Effector memory CD8-positive, alpha-beta T cell (primary cell): ENCODE measurements around the gene ASB15.
"Not testable (repeated sequence)": the region's sequence is repeated elsewhere in the genome, so short reads cannot be mapped to it uniquely, and the experiment has no call there.

Source experiments
- ATAC-seq: fragments of 150-1000 bp; cut with Tn5 transposase; replicated peaks from 2 replicates; pipeline ENCODE4 v1.10.0; 2021; ENCODE audit warnings: mild to moderate bottlenecking, moderate library complexity
- DNase-seq, 3 experiments: peaks; one replicate each; pipeline ENCODE4 v3.0.0; 2021
- H3K27ac Mint-ChIP-seq, 2 donors: one replicate each; pipeline ENCODE4 v1.8.0; 2022; ENCODE audit warnings: mild to moderate bottlenecking in 2 of 2, mixed read lengths in 2 of 2, moderate library complexity in 2 of 2
- H3K27me3 Mint-ChIP-seq, 2 donors: one replicate each; pipeline ENCODE4 v1.8.0; 2022; ENCODE audit warnings: mixed read lengths in 2 of 2
- H3K36me3 Mint-ChIP-seq: one replicate; pipeline ENCODE4 v1.8.0; 2022; ENCODE audit warnings: mild to moderate bottlenecking, moderate library complexity, mixed read lengths; ENCODE audit not compliant: insufficient read depth
- H3K4me1 Mint-ChIP-seq, 2 donors: one replicate each; pipeline ENCODE4 v1.8.0; 2022; ENCODE audit warnings: low read depth in 2 of 2, mixed read lengths in 2 of 2
- H3K4me3 Mint-ChIP-seq, 2 donors: one replicate each; pipeline ENCODE4 v1.8.0; 2022; ENCODE audit warnings: mild to moderate bottlenecking in 2 of 2, mixed read lengths in 2 of 2, moderate library complexity in 2 of 2
- H3K9me3 Mint-ChIP-seq, 2 donors: one replicate each; pipeline ENCODE4 v1.8.0; 2022; ENCODE audit warnings: mixed read lengths in 2 of 2

Gene ASB15

GRCh38 chr7:123633553-123633952, 31.9 kb downstream of the ASB15 start:
- Mint-ChIP-seq H3K27me3 (peaks cover 35 to 40% of the 10 kb centered on the region in 2 donors), H3K4me1 (no peaks in the 10 kb centered on the region), H3K36me3 (no peaks in the 10 kb centered on the region), H3K27ac (no peak overlapping the region), H3K9me3 (no peaks in the 10 kb centered on the region), H3K4me3 (no peak overlapping the region)
- no peak for ATAC-seq
- DNase-seq: no peak

GRCh38 chr7:123634011-123634573, 32.5 kb downstream of the ASB15 start:
- not testable (repeated sequence) for H3K27ac Mint-ChIP-seq, DNase-seq, H3K36me3 Mint-ChIP-seq, H3K4me3 Mint-ChIP-seq, ATAC-seq, H3K9me3 Mint-ChIP-seq, H3K4me1 Mint-ChIP-seq
- H3K27me3 Mint-ChIP-seq: peaks cover 32 to 38% of the 10 kb centered on the region in 2 donors

GRCh38 chr7:123635551-123636359, 34.1 kb downstream of the ASB15 start:
- Mint-ChIP-seq H3K36me3 (no peaks in the 10 kb centered on the region), H3K27me3 (peaks cover 32 to 36% of the 10 kb centered on the region in 2 donors), H3K27ac (no peak overlapping the region), H3K4me1 (no peaks in the 10 kb centered on the region), H3K4me3 (no peak overlapping the region), H3K9me3 (no peaks in the 10 kb centered on the region)
- ATAC-seq: no peak
- no peak for DNase-seq

- H3K36me3 Mint-ChIP-seq: no peaks in the 10 kb centered on the region
- peaks cover 34 to 42% of the 10 kb centered on the region in 2 donors for H3K27me3 Mint-ChIP-seq
- no peaks in the 10 kb centered on the region for H3K9me3 Mint-ChIP-seq
- no peaks in the 10 kb centered on the region for H3K4me1 Mint-ChIP-seq
- no peak for ATAC-seq
- no peak overlapping the region for H3K4me3 Mint-ChIP-seq
- no peak for DNase-seq
- H3K27ac Mint-ChIP-seq: no peak overlapping the region
These were observed 35.6 kb downstream of the ASB15 start for GRCh38 chr7:123637203-123637602.

GRCh38 chr7:123637878-123638277, 36.3 kb downstream of the ASB15 start:
- ATAC-seq (no peak), DNase-seq (no peak)
- no peaks in the 10 kb centered on the region for H3K4me1 Mint-ChIP-seq
- no peak overlapping the region for H3K27ac Mint-ChIP-seq
- no peak overlapping the region for H3K4me3 Mint-ChIP-seq
- H3K36me3 Mint-ChIP-seq: no peaks in the 10 kb centered on the region
- no peaks in the 10 kb centered on the region for H3K9me3 Mint-ChIP-seq
- H3K27me3 Mint-ChIP-seq: peaks cover 31 to 47% of the 10 kb centered on the region in 2 donors

- Mint-ChIP-seq H3K27ac (no peak overlapping the region), H3K9me3 (no peaks in the 10 kb centered on the region), H3K4me3 (no peak overlapping the region), H3K27me3 (peaks cover 31 to 57% of the 10 kb centered on the region in 2 donors), H3K4me1 (no peaks in the 10 kb centered on the region), H3K36me3 (no peaks in the 10 kb centered on the region)
- DNase-seq (no peak), ATAC-seq (no peak)
These were observed 38.0 kb downstream of the ASB15 start for GRCh38 chr7:123639631-123640030.

GRCh38 chr7:123640583-123640982, 39.0 kb downstream of the ASB15 start:
- no peak overlapping the region for H3K4me3 Mint-ChIP-seq
- ATAC-seq (no peak), DNase-seq (no peak)
- no peak overlapping the region for H3K27ac Mint-ChIP-seq
- H3K36me3 Mint-ChIP-seq: no peaks in the 10 kb centered on the region
- peaks cover 36 to 66% of the 10 kb centered on the region in 2 donors for H3K27me3 Mint-ChIP-seq
- no peaks in the 10 kb centered on the region for H3K9me3 Mint-ChIP-seq
- H3K4me1 Mint-ChIP-seq: no peaks in the 10 kb centered on the region

- Mint-ChIP-seq H3K4me3 (no peak overlapping the region), H3K27me3 (peaks cover 46 to 76% of the 10 kb centered on the region in 2 donors), H3K36me3 (no peaks in the 10 kb centered on the region), H3K27ac (no peak overlapping the region), H3K4me1 (no peaks in the 10 kb centered on the region), H3K9me3 (no peaks in the 10 kb centered on the region)
- no peak for ATAC-seq
- no peak for DNase-seq
These were observed 40.3 kb downstream of the ASB15 start for GRCh38 chr7:123641901-123642300.

GRCh38 chr7:123643495-123644441, 42.1 kb downstream of the ASB15 start:
- ATAC-seq: no peak
- Mint-ChIP-seq H3K27me3 (peaks cover 37 to 74% of the 10 kb centered on the region in 2 donors), H3K9me3 (no peaks in the 10 kb centered on the region), H3K4me3 (no peak overlapping the region), H3K27ac (no peak overlapping the region), H3K4me1 (no peaks in the 10 kb centered on the region), H3K36me3 (no peaks in the 10 kb centered on the region)
- no peak for DNase-seq

GRCh38 chr7:123645516-123645915, 43.9 kb downstream of the ASB15 start:
- ATAC-seq: no peak
- Mint-ChIP-seq H3K4me3 (no peak overlapping the region), H3K9me3 (no peaks in the 10 kb centered on the region), H3K4me1 (no peaks in the 10 kb centered on the region), H3K27me3 (peaks cover 36 to 77% of the 10 kb centered on the region in 2 donors), H3K36me3 (no peaks in the 10 kb centered on the region), H3K27ac (no peak overlapping the region)
- DNase-seq: no peak

GRCh38 chr7:123647106-123647730, 45.6 kb downstream of the ASB15 start:
- ATAC-seq (no peak), DNase-seq (no peak)
- H3K4me3 Mint-ChIP-seq: no peak overlapping the region
- no peaks in the 10 kb centered on the region for H3K36me3 Mint-ChIP-seq
- no peaks in the 10 kb centered on the region for H3K4me1 Mint-ChIP-seq
- H3K9me3 Mint-ChIP-seq: no peaks in the 10 kb centered on the region
- H3K27me3 Mint-ChIP-seq: peaks cover 24 to 61% of the 10 kb centered on the region in 2 donors
- no peak overlapping the region for H3K27ac Mint-ChIP-seq

- no peak overlapping the region for H3K4me3 Mint-ChIP-seq
- no peak overlapping the region for H3K27ac Mint-ChIP-seq
- no peak for ATAC-seq
- H3K9me3 Mint-ChIP-seq: no peaks in the 10 kb centered on the region
- no peak for DNase-seq
- peaks cover 22 to 43% of the 10 kb centered on the region in 2 donors for H3K27me3 Mint-ChIP-seq
- H3K4me1 Mint-ChIP-seq: no peaks in the 10 kb centered on the region
- H3K36me3 Mint-ChIP-seq: no peaks in the 10 kb centered on the region
These were observed 48.3 kb downstream of the ASB15 start for GRCh38 chr7:123649964-123650363.

- peaks cover 20 to 40% of the 10 kb centered on the region in 2 donors for H3K27me3 Mint-ChIP-seq
- DNase-seq (no peak), ATAC-seq (no peak)
- H3K36me3 Mint-ChIP-seq: no peaks in the 10 kb centered on the region
- H3K27ac Mint-ChIP-seq: no peak overlapping the region
- H3K4me1 Mint-ChIP-seq: no peaks in the 10 kb centered on the region
- H3K9me3 Mint-ChIP-seq: no peaks in the 10 kb centered on the region
- no peak overlapping the region for H3K4me3 Mint-ChIP-seq
These were observed 49.0 kb downstream of the ASB15 start for GRCh38 chr7:123650595-123650994.
